Adrenal gland (tissue), 12 donors: ENCODE data around the gene TMEM121B. TPM values are rescaled to one million over a fixed set of nuclear protein-coding genes. Genes with fewer than 3 reads are reported as not detected.

ENCODE experiments used
- DNase-seq, 7 donors: peaks; one replicate each; pipeline ENCODE4 v3.0.0-alpha.2; 2019 to 2020
- H3K27ac ChIP-seq, 5 donors: fragments of 200-600 bp; sonication (generic) in 4 of 5; 1 replicate in 3 of 5; 2 replicates in 2 of 5; pipeline versions ENCODE4 v1.5.1 to v1.8.0; 2016 to 2020; ENCODE audit warnings: mild to moderate bottlenecking in 1 of 5
- H3K27me3 ChIP-seq: fragments of 200-600 bp; 2 replicates; pipeline ENCODE4 v1.8.0; 2021
- H3K36me3 ChIP-seq, 2 donors: fragments of 200-600 bp; replicated peaks in 1 of 2; 1 replicate in 1 of 2; 2 replicates in 1 of 2; pipeline versions ENCODE4 v1.5.1 to v1.8.0; 2018 to 2022
- H3K4me1 ChIP-seq, 2 donors: fragments of 200-600 bp; replicated peaks in 1 of 2; 1 replicate in 1 of 2; 2 replicates in 1 of 2; pipeline versions ENCODE4 v1.5.1 to v1.8.0; 2018 to 2021
- H3K4me3 ChIP-seq, 4 donors: fragments of 200-600 bp; sonication (generic) in 3 of 4; one replicate each; pipeline ENCODE4 v1.5.1; 2016 to 2018
- H3K9me3 ChIP-seq, 3 donors: fragments of 200-600 bp; sonication (generic) in 1 of 3; replicated peaks in 1 of 3; 1 replicate in 2 of 3; 2 replicates in 1 of 3; pipeline versions ENCODE4 v1.5.1 to v1.8.0; 2016 to 2021
- POLR2A ChIP-seq, 2 donors: fragments of 450-650 bp; IDR thresholded peaks; one replicate each; pipeline ENCODE4 v1.6.1; 2017; ENCODE audit warnings: antibody characterized with exemption in 2 of 2, mild to moderate bottlenecking in 2 of 2, moderate library complexity in 1 of 2
- WGBS, 4 donors: extraction: QIAGEN DNeasy Blood & Tissue Kit in 2 of 4; methylation state at CpG; one replicate each; pipeline versions ENCODE4 v1.1.5 to v1.1.7; 2013 to 2017; 5-methylcytosine and 5-hydroxymethylcytosine counted together
- intact Hi-C, 2 donors: fragments of 100-400 bp; cut with DNase I; formaldehyde crosslinking; loops; one replicate each; pipeline versions ENCODE4 v1.14.1 to v1.15.0; 2022 to 2023
- polyA plus RNA-seq, 3 donors: library from polyadenylated mRNA; stranded (reverse); fragments of 200-250 nt in 2 of 3; fragments of 350-450 nt in 1 of 3; fragmentation: Illumina TruSeq in 1 of 3; extraction: RNeasy Lipid Tissue Mini Kit (QIAGEN cat#74804) in 1 of 3; gene quantifications; one replicate each; pipeline ENCODE4 v1.2.3, GENCODE V29; 2013 to 2014
- total RNA-seq, 9 donors: library from RNA; depleted of rRNA in 4 of 9; stranded (reverse); fragments of >200 nt in 4 of 9; fragments of 120-200 nt in 1 of 9; fragmentation: NEBNext Ultra II Directional in 1 of 9; extraction: Animal tissue kit (Norgen Biotek cat#: 25700) in 1 of 9; gene quantifications; one replicate each; pipeline versions ENCODE4 v1.1.0 to v1.2.4, GENCODE V29; 2013 to 2023
- TF ChIP-seq, protein P1 (sequence below), 6 experiments: fragments of 450-650 bp in 4 of 6; fragments of 200-600 bp in 2 of 6; sonication (generic) in 1 of 6; IDR thresholded peaks; 1 replicate in 5 of 6; 2 replicates in 1 of 6; pipeline versions ENCODE4 v1.5.1 to v1.8.0; 2016 to 2021; ENCODE audit warnings: antibody characterized with exemption in 6 of 6, mild to moderate bottlenecking in 2 of 6, moderate library complexity in 1 of 6
- donor health status: healthy with polysubstance abuse.
- donor health status: Bipolar disorder and iron deficiency.
- donor health status: DM: yes; HTN: yes; CAD: no.
- donor health status: DM: no; HTN: no; CAD: no.
- donor health status: DM: no; HTN: no; CAD: no.
- donor health status: DM: yes; HTN: yes; CAD: no.

TMEM121B gene
- total and polyA plus RNA-seq, 12 donors: 0.22 to 2.3 (median 1.1) TPM

DNA sequence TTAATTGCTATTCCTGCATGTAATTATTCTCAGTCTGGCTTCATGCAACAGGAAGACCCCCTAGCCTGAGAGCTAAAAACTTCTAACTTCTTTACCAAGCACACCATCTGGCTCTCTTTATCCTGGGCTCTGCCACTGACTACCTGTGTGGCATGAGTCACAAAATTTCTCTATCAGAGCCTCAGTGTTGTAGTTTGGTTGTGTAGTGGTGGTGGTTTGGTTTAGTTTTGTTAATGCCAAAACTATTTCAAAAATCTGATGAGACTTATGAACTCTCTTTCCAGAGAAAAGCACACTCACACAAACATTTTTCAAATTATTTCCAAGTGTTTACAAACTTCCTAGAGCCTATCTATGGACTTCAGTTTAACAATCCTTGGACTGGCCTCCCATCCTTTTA, 43.9 kb downstream of the TMEM121B start:
- DNase-seq: no peak
- Histone ChIP-seq H3K36me3 (no peaks in the 10 kb centered on the region), H3K4me1 (peaks cover 0 to 4% of the 10 kb centered on the region in 2 donors), H3K4me3 (no peak overlapping the region), H3K9me3 (no peaks in the 10 kb centered on the region), H3K27ac (no peak overlapping the region), H3K27me3 (no peaks in the 10 kb centered on the region)
- TF ChIP-seq, protein P1, sequence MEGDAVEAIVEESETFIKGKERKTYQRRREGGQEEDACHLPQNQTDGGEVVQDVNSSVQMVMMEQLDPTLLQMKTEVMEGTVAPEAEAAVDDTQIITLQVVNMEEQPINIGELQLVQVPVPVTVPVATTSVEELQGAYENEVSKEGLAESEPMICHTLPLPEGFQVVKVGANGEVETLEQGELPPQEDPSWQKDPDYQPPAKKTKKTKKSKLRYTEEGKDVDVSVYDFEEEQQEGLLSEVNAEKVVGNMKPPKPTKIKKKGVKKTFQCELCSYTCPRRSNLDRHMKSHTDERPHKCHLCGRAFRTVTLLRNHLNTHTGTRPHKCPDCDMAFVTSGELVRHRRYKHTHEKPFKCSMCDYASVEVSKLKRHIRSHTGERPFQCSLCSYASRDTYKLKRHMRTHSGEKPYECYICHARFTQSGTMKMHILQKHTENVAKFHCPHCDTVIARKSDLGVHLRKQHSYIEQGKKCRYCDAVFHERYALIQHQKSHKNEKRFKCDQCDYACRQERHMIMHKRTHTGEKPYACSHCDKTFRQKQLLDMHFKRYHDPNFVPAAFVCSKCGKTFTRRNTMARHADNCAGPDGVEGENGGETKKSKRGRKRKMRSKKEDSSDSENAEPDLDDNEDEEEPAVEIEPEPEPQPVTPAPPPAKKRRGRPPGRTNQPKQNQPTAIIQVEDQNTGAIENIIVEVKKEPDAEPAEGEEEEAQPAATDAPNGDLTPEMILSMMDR (IDR thresholded peaks at IDR 0.05): no peak
- no peak for TF ChIP-seq POLR2A (IDR thresholded peaks at IDR 0.05)
- intact Hi-C loops: loop anchor here in 1 of 2 donors (5.0 kb wide), 1 partner anchor 425 kb away; no protein-coding TSS in a partner anchor

DNA sequence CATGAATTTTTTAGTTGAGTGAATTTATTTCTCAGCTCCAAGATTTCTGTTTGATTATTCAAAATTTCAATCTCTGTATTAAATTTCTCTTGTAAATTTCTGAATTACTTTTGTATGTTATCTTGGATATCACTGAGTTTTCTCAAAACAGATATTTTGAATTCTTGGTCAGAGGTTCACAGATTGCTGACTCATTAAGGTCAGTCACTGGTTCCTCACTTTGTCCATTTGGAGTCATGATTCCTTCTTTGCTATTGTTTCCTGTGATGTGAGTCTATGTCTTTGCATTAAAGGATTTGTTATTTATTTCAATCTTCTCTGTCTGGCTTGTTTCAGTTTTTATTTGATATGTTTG, 46.5 kb downstream of the TMEM121B start:
- TF ChIP-seq, protein P1 (IDR thresholded peaks at IDR 0.05): no peak
- TF ChIP-seq POLR2A (IDR thresholded peaks at IDR 0.05): no peak
- no peaks in the 10 kb centered on the region for H3K36me3 ChIP-seq
- H3K4me3 ChIP-seq: no peak overlapping the region
- no peaks in the 10 kb centered on the region for H3K27me3 ChIP-seq
- H3K27ac ChIP-seq: no peak overlapping the region
- H3K4me1 ChIP-seq: peaks cover 0 to 4% of the 10 kb centered on the region in 2 donors
- no peak for DNase-seq
- H3K9me3 ChIP-seq: no peaks in the 10 kb centered on the region
- intact Hi-C loops: loop anchor here in 1 of 2 donors (5.0 kb wide), 1 partner anchor 428 kb away; no protein-coding TSS in a partner anchor

DNA sequence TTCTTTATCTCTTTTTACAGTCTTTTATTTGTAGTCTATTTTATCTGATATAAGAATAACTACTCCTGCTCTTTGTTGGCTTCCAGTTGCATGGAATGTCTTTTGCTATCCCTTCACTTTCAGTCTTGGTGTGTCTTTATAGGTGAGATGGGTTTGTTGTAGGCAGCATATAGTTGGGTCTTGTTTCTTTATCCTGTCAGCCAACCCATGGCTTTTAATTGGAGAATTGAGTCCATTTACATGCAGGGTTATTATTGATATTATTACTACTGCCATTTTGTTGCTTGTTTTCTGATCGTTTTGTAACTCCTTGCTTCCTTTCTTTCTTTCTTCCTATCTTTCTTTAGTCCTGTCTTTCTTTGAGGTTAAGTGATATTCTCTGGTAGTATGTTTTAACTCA, 48.3 kb downstream of the TMEM121B start:
- Histone ChIP-seq H3K27ac (no peak overlapping the region), H3K4me1 (peaks cover 0 to 4% of the 10 kb centered on the region in 2 donors), H3K36me3 (no peaks in the 10 kb centered on the region), H3K9me3 (no peaks in the 10 kb centered on the region), H3K27me3 (no peaks in the 10 kb centered on the region), H3K4me3 (no peak overlapping the region)
- no peak for DNase-seq
- TF ChIP-seq, protein P1 (IDR thresholded peaks at IDR 0.05): no peak
- no peak for TF ChIP-seq POLR2A (IDR thresholded peaks at IDR 0.05)
- intact Hi-C loops: no loop called here
- 82 to 85% (median 82%) methylated on average over 1 of the region's 1 CpG for WGBS, 4 donors

Other genes starting within 250 kb of the TMEM121B start
- gene GAB4, start 113.1 kb downstream of the TMEM121B start, total RNA-seq: not detected
- under 1 TPM in 1 of 3 donors, not detected in 2; 0.03 TPM for gene GAB4, start 113.1 kb downstream of the TMEM121B start, polyA plus RNA-seq
- gene IL17RA, start 36.4 kb downstream of the TMEM121B start, total RNA-seq: 10 to 100 TPM in 8 of 9 donors, 1 to 10 TPM in 1; 2.2 to 31.8 (median 24.7) TPM
- 1 to 10 TPM; 7.2 to 9.0 (median 7.9) TPM for gene IL17RA, start 36.4 kb downstream of the TMEM121B start, polyA plus RNA-seq
- gene HDHD5, start 37.9 kb upstream of the TMEM121B start, total RNA-seq: 10 to 100 TPM; 36.6 to 60.8 (median 46.5) TPM
- 10 to 100 TPM; 21.9 to 26.5 (median 23.6) TPM for gene HDHD5, start 37.9 kb upstream of the TMEM121B start, polyA plus RNA-seq
- 10 to 100 TPM; 11.2 to 58.2 (median 18.8) TPM for gene ADA2, start 98.1 kb upstream of the TMEM121B start, total RNA-seq
- gene ADA2, start 98.1 kb upstream of the TMEM121B start, polyA plus RNA-seq: 10 to 100 TPM; 10.7 to 25.6 (median 13.2) TPM
- gene CECR2, start 248.1 kb upstream of the TMEM121B start, total RNA-seq: 1 to 10 TPM in 3 of 9 donors, under 1 TPM in 6; 0.28 to 1.7 (median 0.87) TPM
- 1 to 10 TPM in 1 of 3 donors, under 1 TPM in 2; 0.20 to 1.5 (median 0.37) TPM for gene CECR2, start 248.1 kb upstream of the TMEM121B start, polyA plus RNA-seq